GM21381 (cell line): ENCODE results near the gene MDN1.
A peak's percentile ranks its signal among the peaks of the same experiment; 100 is the strongest.
"Not testable (repeated sequence)": the region's sequence is repeated elsewhere in the genome, so short reads cannot be mapped to it uniquely, and the experiment has no call there.

Experiments used
- ATAC-seq: cut with Tn5 transposase; IDR thresholded peaks from one replicate; pipeline ENCODE4 v1.9.1; 2021; ENCODE audit warnings: mild to moderate bottlenecking, moderate library complexity; ENCODE audit not compliant: unreplicated experiment

Gene MDN1

DNA sequence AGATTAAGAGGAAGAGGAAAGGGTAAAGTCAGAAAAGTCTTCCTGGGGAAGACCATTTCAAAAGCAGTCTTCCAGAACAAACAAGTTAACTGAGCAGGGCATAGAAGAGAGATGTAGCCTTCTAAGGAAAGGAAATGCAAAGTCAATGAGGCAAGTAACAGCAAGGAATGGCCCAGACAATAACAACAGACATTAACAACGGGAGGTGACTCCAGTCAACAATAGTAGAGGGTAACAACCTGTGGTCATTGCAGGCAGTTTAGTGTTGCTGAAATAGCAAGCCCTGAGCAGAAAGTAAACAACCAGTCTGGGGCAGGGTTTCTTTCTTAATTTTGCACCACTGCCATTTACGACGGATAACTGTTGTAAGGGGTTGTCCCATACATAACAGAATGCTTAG lies 2.1 kb downstream of the MDN1 start:
- no peak for ATAC-seq

DNA sequence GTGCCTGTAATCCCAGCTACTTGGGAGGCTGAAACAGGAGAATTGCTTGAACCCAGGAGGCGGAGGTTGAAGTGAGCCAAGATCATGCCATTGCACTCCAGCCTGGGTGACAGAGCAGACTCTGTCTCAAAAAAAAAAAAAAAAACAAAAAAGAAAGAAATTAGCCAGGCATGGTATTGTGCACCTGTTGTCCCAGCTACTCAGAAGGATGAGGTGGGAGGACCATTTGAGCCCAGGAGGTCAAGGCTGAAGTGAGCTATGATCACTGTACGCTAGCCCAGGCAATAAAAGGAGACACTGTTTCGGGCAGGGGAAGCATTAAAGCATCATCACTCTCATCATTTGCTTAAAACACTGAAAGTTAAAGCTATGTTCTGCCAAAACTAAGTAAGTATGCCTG lies 6.2 kb downstream of the MDN1 start:
- not testable (repeated sequence) for ATAC-seq

DNA sequence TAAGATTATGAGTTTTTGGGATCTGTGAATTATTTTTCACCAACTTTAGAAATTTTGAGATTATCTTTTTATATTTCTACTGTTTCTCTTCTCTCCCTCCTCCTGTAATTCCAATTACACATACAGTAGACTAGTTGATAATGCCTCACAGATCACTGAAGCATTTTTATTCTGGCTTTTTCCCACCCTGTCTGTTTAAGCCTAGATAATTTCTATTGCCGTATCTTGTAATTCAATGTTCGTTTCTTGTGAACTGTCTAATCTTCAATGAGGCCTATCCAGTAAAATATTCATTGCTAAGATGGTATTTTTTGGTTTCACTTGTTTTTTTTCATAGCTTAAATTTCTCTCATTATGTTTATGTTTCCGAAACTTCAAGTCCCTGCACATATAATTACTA lies 12.0 kb downstream of the MDN1 start:
- ATAC-seq, result no peak

DNA sequence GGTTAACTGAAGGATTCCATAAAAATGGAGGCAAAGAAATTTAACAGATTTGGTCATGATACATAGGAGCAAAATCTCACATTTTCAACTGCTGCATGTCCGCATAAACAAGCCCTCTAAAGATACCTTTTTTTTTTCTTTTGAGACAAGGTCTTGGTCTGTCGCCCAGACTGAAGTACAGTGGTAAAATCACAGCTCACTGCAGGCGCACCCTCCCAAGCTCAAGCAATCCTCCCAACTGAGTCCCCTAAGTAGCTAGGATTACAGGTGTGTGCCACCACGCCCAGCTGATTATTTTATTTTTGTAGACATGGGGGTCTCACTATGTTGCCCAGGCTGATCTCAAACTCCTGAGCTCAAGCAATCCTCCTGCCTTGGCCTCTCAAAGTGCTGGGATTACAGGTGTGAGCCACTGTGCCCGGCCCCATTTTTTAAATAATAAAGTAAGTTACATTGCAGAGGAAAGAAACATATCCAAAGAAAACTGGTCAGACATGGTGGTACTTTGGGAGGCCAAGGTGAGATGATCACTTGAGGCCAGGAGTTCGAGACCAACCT lies 13.7 kb downstream of the MDN1 start:
- no peak for ATAC-seq

DNA sequence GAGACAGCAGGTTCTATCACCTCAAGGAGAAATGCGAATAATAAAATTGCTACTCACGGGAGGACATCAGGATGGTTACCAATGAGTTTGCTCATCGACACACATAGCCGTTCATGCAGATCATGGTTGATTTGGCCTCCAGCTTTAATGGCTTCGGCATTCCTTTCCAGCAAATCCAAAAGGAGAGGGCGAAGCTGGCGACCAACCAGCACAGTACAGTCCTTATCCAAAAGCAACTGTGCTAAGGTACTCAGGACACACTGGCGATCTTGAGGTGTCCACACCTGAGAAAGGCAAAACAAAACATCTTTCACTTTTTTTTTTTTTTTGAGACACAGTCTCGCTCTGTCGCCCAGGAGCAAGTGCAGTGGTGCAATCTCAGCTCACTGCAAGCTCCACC lies 16.3 kb downstream of the MDN1 start:
- ATAC-seq, result no peak

DNA sequence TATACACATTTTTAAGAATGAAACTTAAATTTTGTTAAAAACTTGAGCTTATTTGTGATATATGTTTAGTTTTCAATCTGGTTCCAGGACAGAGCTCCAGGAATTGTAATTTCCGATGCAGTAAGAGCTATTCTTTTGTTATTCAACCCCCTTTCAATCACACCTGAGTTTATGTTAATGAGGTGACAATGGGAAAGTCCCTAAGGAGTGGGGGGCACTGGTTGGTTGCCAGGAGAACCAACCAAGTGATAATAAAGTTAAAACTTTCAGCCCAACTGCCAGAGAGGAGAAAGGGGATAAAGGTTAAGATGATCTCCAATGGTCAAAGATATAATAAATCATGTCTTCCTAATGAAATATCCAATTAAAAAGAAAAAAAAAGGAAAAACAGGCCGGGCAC lies 19.8 kb downstream of the MDN1 start:
- no peak for ATAC-seq

- ATAC-seq, result no peak
These were observed 20.5 kb downstream of the MDN1 start for GRCh38 chr6:89799096-89799495.

- ATAC-seq, result no peak
These were observed 22.3 kb downstream of the MDN1 start for GRCh38 chr6:89797317-89797716.

- ATAC-seq, result no peak
These were observed 25.3 kb downstream of the MDN1 start for GRCh38 chr6:89794324-89794723.

DNA sequence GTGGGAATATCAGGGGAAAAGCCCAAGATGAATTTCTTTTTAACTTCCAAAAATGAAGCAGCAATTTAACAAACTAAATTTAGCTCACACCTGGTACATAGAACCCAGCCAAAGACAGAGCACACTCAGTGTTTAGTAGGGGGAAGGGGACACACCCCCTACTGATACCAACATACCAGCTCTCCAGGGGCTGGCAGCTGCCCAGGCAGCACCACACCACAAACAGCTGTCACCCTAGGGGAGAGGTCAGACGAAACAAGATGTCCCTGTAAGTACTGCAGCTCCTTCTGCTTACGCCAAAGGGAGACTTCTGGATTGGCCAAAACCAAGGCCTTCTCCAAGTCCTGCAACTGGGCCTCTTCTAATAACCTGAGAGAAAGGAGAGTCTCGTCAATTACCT lies 26.0 kb downstream of the MDN1 start:
- ATAC-seq, result no peak

GRCh38 chr6:89792881-89793280 lies 26.7 kb downstream of the MDN1 start:
- peak; percentile 76 for ATAC-seq

- ATAC-seq, result no peak
These were observed 29.2 kb downstream of the MDN1 start for GRCh38 chr6:89790403-89790802.

- ATAC-seq, result no peak
These were observed 29.6 kb downstream of the MDN1 start for GRCh38 chr6:89789980-89790379.

- ATAC-seq, result no peak
These were observed 31.8 kb downstream of the MDN1 start for GRCh38 chr6:89787660-89788328.

GRCh38 chr6:89786970-89787369 lies 32.6 kb downstream of the MDN1 start:
- no peak for ATAC-seq

DNA sequence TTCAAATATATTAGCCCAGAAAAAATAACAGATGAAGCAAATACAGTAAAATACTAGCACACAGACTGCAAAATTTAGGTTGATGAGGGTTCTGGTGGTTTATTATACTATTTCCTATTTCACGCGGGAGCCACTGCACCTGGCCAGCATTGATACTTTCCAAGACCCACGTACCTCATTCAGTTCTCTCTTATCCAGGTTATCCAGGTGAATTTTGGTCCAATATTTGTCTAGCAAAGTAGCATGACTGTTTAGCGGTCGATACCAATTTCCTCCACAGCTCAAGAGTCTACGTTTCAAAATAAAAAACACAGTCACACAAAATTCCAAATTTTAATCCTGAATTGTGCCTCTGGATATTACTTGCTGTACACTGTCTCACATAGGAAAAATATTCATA lies 34.8 kb downstream of the MDN1 start:
- ATAC-seq, result no peak

DNA sequence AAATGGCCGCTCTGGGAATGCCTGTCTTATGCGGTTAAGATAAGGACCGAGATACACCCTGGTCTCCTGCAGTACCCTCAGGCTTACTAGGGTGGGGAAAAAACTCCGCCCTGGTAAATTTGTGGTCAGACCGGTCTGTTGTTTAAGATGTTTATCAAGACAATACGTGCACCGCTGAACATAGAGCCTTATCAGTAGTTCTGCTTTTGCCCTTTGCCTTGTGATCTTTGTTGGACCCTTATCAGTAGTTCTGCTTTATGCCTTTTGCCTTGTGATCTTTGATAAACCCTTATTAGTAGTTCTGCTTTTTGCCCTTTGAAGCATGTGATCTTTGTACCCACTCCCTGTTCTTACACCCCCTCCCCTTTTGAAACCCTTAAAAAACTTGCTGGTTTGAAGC lies 36.3 kb downstream of the MDN1 start:
- not testable (repeated sequence) for ATAC-seq

GRCh38 chr6:89782222-89782621 lies 37.4 kb downstream of the MDN1 start:
- ATAC-seq, result no peak

DNA sequence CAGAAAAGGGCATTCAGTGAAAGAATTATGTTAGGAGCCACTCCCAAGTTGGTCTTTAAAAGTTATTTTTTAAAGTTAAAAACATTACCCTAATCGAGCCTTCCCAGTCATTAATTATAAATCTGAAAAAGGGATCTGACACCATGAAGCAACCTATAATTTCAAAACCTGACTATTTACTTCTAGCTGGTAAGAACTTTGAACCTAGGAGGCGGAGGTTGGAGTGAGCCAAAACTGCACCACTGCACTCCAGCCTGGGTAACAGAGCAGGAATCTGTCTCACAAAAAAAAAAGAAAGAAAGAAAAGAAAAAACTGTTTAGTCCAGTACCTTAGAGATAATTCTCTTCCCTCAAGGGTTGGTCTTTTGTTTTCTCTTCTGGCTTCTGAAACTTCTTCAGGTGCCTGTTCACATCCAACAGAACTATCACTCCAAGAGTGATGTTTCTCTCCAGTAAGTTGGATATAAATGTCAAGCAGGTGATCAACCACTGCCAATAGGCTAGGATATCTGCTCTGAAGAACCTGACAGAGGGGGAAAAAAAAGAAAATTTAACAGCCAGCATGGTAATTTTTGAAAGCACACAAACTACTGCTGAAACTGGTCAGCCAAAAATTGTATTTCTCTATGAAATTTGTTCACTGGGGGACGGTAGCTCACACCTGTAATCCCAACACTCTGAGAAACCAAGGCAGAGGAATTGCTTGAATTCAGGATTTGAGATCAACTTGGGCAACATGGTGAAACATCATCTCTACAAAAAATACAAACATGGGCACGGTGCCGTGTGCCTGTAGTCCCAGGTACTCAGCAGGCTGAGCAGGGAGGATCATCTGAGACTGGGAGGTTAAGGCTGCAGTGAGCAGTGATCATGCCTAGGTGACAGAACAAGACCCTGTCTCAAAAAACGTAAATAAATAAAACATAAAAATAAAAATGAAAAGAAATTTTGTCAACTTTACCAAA lies 38.2 kb downstream of the MDN1 start:
- no peak for ATAC-seq

DNA sequence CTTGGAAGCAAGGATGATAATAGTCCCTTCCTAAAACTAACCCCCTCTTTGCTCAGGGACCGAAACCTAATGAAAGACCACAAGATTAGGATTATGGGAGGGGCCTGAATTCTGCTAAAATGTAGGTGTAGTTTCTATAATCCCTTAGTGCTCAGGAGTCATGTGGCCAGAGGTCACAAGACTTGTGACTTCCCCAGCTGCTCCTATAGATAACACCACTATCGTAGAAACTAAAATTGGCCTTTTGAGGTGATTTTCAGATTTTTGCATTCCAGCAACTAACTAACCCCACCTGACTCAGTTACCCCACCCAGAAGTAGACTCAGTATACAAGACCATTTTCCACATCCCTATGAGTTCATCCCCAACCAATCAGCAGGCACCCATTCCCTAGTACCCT lies 42.1 kb downstream of the MDN1 start:
- ATAC-seq, result no peak

DNA sequence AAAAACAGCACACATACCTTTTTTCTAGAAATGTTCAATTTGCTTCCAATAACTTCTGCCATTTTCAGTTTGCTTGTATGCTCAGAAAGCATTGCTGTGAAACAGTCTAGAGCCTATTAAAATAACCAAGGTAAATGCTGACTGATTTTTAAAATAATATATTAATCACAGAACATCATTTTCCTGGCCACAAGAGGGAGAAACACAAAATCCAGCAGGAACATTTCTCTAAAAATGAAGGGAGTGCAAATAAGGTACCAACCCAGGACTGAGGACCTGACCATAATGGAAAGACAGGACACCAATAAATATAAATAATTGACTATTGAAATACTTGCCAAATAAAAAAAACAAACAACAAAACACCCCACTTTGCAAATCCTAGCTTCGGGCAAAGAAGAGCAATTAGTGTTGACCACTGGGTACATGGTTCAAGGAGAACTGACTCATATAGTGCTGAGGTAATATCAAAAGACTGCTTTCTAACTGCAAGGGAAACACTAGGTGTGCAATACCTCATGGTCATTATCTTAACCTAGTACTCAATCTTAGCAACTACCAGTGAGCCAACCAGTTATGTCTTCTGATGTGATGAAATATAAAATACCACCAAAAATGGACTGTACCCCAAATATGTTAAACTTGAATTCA lies 42.9 kb downstream of the MDN1 start:
- no peak for ATAC-seq
